Islet precursor cell (in vitro differentiated cells): ENCODE results near the gene ITGBL1.

Experiments used
- DNase-seq: peaks from one replicate; pipeline ENCODE4 v3.0.0-alpha.2; 2018

The ITGBL1 gene, protein sequence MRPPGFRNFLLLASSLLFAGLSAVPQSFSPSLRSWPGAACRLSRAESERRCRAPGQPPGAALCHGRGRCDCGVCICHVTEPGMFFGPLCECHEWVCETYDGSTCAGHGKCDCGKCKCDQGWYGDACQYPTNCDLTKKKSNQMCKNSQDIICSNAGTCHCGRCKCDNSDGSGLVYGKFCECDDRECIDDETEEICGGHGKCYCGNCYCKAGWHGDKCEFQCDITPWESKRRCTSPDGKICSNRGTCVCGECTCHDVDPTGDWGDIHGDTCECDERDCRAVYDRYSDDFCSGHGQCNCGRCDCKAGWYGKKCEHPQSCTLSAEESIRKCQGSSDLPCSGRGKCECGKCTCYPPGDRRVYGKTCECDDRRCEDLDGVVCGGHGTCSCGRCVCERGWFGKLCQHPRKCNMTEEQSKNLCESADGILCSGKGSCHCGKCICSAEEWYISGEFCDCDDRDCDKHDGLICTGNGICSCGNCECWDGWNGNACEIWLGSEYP

GRCh38 chr13:101452519-101453485, at the start of gene ITGBL1:
Gene ITGBL1, plus strand, starts transcription at chr13:101452675. Its CDS starts 159 bp downstream, at chr13:101452834.
- DNase-seq, result peak; percentile 51

- no peak for DNase-seq
Observed at GRCh38 chr13:101406791-101407190, 45.7 kb upstream of the ITGBL1 start.

GRCh38 chr13:101408154-101408553, 44.3 kb upstream of the ITGBL1 start:
- DNase-seq, result no peak

- DNase-seq, result no peak
Observed at GRCh38 chr13:101408992-101409656, 43.4 kb upstream of the ITGBL1 start.

DNA sequence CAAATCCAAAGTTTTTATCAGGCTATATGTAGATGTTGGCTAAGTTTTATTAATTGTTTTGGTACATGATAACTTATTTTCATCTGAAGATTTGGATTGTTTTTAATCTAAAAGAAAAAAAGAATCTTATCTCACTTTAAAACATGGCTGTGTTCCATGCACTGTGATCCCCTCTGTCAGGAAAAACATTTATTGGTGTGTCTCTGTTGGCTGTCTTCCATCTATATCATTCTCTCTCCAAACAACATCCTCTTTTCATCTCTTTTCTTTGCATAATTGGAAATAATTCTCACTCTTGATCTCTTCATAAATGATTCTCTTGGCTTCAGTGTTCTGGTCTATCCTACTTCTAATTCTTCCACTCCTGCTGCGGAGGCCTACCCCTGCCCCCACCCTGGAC, 40.4 kb upstream of the ITGBL1 start:
- DNase-seq, result no peak

- DNase-seq, result no peak
Observed at GRCh38 chr13:101415358-101416174, 36.9 kb upstream of the ITGBL1 start.

DNA sequence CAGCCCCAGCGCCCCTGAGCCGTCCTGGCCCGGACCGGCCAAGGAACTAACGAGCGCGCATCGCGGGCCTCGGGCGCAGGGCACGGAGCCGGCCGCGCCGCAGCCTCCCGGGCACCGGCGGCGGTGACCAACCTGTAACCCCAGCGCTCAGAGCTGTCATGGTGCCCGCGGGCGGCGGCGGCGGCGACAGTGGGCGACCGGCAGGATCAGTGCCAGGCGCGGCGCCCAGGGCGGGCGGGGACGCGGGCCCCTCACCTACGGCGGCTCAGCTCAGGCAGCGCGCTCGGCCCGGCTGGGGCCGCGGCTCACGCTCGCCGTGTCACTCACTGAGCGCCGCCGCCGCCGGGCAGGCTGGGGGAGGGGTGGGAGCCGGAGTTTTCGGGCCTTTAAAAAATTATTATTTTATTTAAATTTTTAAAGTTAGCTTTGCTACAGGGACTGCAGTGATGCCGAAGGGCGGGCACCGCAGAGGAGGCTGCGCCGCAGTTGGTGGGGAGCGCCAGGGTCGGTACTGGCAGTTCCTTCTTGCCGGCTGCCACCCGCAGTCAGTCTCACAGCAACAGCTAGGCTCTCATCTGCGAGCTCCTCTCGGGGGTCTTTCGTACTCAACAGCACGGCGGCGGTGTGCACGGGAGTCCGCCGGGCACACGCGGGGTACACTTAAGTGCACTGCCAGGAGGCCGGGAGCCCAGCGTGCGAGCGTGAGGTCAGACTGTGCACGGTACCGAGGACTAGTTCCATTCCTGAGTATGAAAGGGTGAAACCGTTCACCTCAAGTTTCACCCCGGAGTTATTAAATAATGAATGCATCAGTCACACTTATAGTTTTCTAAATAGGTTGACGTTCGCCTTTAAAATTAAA, 36.1 kb upstream of the ITGBL1 start, which contains the start of gene NALCN:
Gene NALCN (minus strand): TSS at position 328 of the 862 bp plus-strand sequence. CDS start 17,382 bp downstream, outside the sequence.
- DNase-seq, result peak; percentile 67

GRCh38 chr13:101417043-101417406, 35.5 kb upstream of the ITGBL1 start:
- peak; percentile 60 for DNase-seq

- DNase-seq, result no peak
Observed at GRCh38 chr13:101417501-101417900, 35.0 kb upstream of the ITGBL1 start.

GRCh38 chr13:101423872-101424271, 28.6 kb upstream of the ITGBL1 start:
- DNase-seq, result peak; percentile 52

- DNase-seq, result peak; percentile 71
Observed at GRCh38 chr13:101424381-101425155, 27.9 kb upstream of the ITGBL1 start.

- DNase-seq, result no peak
Observed at GRCh38 chr13:101425156-101425471, 27.4 kb upstream of the ITGBL1 start.

GRCh38 chr13:101425623-101426022, 26.9 kb upstream of the ITGBL1 start:
- no peak for DNase-seq

DNA sequence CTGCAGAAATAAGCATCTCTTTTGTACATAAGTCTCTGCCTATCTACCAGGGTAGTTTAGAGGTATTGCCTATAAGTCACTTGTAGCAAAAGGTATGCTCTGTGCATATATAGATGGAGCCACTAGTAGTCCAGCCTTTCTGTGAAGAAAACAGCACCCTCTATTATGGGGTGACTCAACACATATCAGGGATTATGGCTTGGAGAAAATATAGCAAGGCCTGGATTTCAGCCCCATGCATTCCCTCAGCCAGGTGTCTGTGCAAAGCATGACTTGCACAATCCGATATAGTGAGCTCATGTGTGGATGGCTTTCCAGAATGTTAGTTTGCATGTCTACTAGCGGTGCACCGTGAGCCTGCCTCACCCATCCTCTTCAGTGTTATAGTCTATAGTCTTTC, 22.7 kb upstream of the ITGBL1 start:
- DNase-seq, result peak; percentile 62

- DNase-seq, result no peak
Observed at GRCh38 chr13:101433895-101434294, 18.6 kb upstream of the ITGBL1 start.

DNA sequence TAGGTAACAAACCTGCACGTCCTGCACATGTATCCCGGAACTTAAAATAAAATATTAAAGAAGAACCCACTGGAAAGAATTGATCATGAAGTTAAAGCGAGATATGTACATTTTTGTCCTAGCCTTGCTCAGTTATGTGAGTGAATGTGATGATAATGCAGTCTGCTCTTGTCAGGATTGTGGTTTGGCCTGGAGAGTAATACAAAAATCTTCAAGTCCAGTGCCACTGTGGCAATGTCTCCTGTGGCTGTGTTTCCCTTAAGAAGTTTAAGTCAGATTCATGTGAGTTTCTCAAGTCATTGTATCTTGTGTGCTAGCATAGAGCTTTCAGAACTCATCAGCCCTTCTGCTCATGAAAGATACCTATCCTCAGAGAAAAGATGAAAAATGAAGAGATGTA, 18.0 kb upstream of the ITGBL1 start:
- no peak for DNase-seq

GRCh38 chr13:101447852-101448251, 4.6 kb upstream of the ITGBL1 start:
- peak; percentile 75 for DNase-seq

GRCh38 chr13:101449790-101450748, 2.4 kb upstream of the ITGBL1 start:
- DNase-seq, result no peak

GRCh38 chr13:101450749-101451130, 1.7 kb upstream of the ITGBL1 start:
- no peak for DNase-seq
